Limb (tissue), 2 donors: ENCODE results near the gene SPACDR.
A peak's percentile ranks its signal among the peaks of the same experiment; 100 is the strongest.
"Not testable (repeated sequence)": the region's sequence is repeated elsewhere in the genome, so short reads cannot be mapped to it uniquely, and the experiment has no call there.

Source experiments
- DNase-seq, 2 donors: peaks; one replicate each; pipeline ENCODE4 v3.0.0-alpha.2; 2016; ENCODE audit errors: extremely low spot score in 2 of 2

Gene SPACDR

GRCh38 chr7:100466653-100467605, 2.9 kb upstream of the SPACDR start:
- DNase-seq, result no peak

GRCh38 chr7:100465702-100466311, 1.7 kb upstream of the SPACDR start:
- DNase-seq, result peak; percentile 82 to 88

GRCh38 chr7:100465299-100465698, 1.2 kb upstream of the SPACDR start:
- no peak for DNase-seq

- no peak for DNase-seq
Observed at GRCh38 chr7:100464791-100465190, 731 bp upstream of the SPACDR start.

GRCh38 chr7:100457033-100457432, 7.0 kb downstream of the SPACDR start:
- no peak for DNase-seq

GRCh38 chr7:100456562-100456961, 7.5 kb downstream of the SPACDR start:
- no peak for DNase-seq

GRCh38 chr7:100455206-100455605, 8.9 kb downstream of the SPACDR start:
- no peak for DNase-seq

GRCh38 chr7:100453854-100454253, 10.2 kb downstream of the SPACDR start:
- not testable (repeated sequence) for DNase-seq

- DNase-seq, result no peak
Observed at GRCh38 chr7:100452513-100452912, 11.5 kb downstream of the SPACDR start.

- DNase-seq, result no peak
Observed at GRCh38 chr7:100449190-100449795, 14.8 kb downstream of the SPACDR start.

- DNase-seq, result not testable (repeated sequence)
Observed at GRCh38 chr7:100447363-100447762, 16.7 kb downstream of the SPACDR start.

GRCh38 chr7:100446040-100446439, 18.0 kb downstream of the SPACDR start:
- no peak for DNase-seq

GRCh38 chr7:100444311-100445278, 19.5 kb downstream of the SPACDR start:
- no peak for DNase-seq

GRCh38 chr7:100443096-100443840, 20.8 kb downstream of the SPACDR start:
- no peak for DNase-seq

- DNase-seq, result no peak
Observed at GRCh38 chr7:100441641-100442535, 22.2 kb downstream of the SPACDR start.

GRCh38 chr7:100439244-100439643, 24.8 kb downstream of the SPACDR start:
- not testable (repeated sequence) for DNase-seq

GRCh38 chr7:100438731-100439130, 25.3 kb downstream of the SPACDR start:
- not testable (repeated sequence) for DNase-seq

GRCh38 chr7:100438172-100438571, 25.9 kb downstream of the SPACDR start:
- no peak for DNase-seq
